Gastrocnemius medialis (tissue), 4 donors: ENCODE results near the gene ZDHHC8. TPM values are rescaled to one million over a fixed set of nuclear protein-coding genes. Genes with fewer than 3 reads are reported as not detected.
A peak's percentile ranks its signal among the peaks of the same experiment; 100 is the strongest.

Experiments used
- ATAC-seq, 2 donors: fragments of 150-250 bp; one replicate each; pipeline ENCODE4 v1.9.1; 2016
- DNase-seq, 2 donors: peaks; one replicate each; pipeline ENCODE4 v3.0.0-alpha.2; 2019
- H3K27ac ChIP-seq, 4 donors: fragments of 200-600 bp; sonication (generic); 1 replicate in 1 of 4; 2 replicates in 3 of 4; pipeline ENCODE4 v1.5.1; 2016 to 2018; ENCODE audit warnings: mild to moderate bottlenecking in 2 of 4, moderate library complexity in 1 of 4
- H3K27me3 ChIP-seq, 3 donors: fragments of 200-600 bp; sonication (generic) in 2 of 3; 1 replicate in 1 of 3; 2 replicates in 2 of 3; pipeline versions ENCODE4 v1.5.1 to v1.6.0; 2016 to 2019; ENCODE audit warnings: mild to moderate bottlenecking in 1 of 3, moderate library complexity in 1 of 3
- H3K36me3 ChIP-seq, 2 donors: fragments of 200-600 bp; sonication (generic) in 1 of 2; one replicate each; pipeline ENCODE4 v1.5.1; 2017 to 2018
- H3K4me1 ChIP-seq, 2 donors: fragments of 200-600 bp; sonication (generic) in 1 of 2; one replicate each; pipeline ENCODE4 v1.5.1; 2016 to 2017; ENCODE audit warnings: mild to moderate bottlenecking in 2 of 2
- H3K4me3 ChIP-seq, 4 donors: fragments of 200-600 bp; sonication (generic) in 3 of 4; 1 replicate in 1 of 4; 2 replicates in 3 of 4; pipeline ENCODE4 v1.5.1; 2016 to 2019; ENCODE audit warnings: mild to moderate bottlenecking in 2 of 4
- H3K9me3 ChIP-seq, 3 donors: fragments of 200-600 bp; sonication (generic) in 2 of 3; 1 replicate in 1 of 3; 2 replicates in 2 of 3; pipeline ENCODE4 v1.5.1; 2016 to 2019
- POLR2A ChIP-seq, 2 donors: fragments of 450-650 bp; IDR thresholded peaks; one replicate each; pipeline ENCODE4 v1.6.1; 2017; ENCODE audit warnings: antibody characterized with exemption in 2 of 2, mild to moderate bottlenecking in 2 of 2, moderate library complexity in 2 of 2
- in situ Hi-C, 4 donors: fragments of 200-750 bp; cut with MboI; loops; one replicate each; pipeline versions ENCODE4 v1.15.0 to v1.8.0; 2017; ENCODE audit warnings: low sequenced_read_pairs in 4 of 4
- intact Hi-C: fragments of 100-400 bp; cut with DNase I; formaldehyde crosslinking; loops from one replicate; pipeline ENCODE4 v1.15.1; 2023; ENCODE audit warnings: low total_unique reads
- total RNA-seq, 4 donors: library from RNA; depleted of rRNA; stranded (reverse); fragments of >200 nt; gene quantifications; one replicate each; pipeline versions ENCODE4 v1.1.0 to v1.2.3, GENCODE V29; 2016
- TF ChIP-seq, protein P1 (sequence below), 5 experiments: fragments of 450-650 bp in 3 of 5; fragments of 200-600 bp in 2 of 5; sonication (generic) in 2 of 5; IDR thresholded peaks in 4 of 5; conservative IDR thresholded peaks in 1 of 5; 1 replicate in 4 of 5; 2 replicates in 1 of 5; pipeline ENCODE4 v1.5.1; 2016 to 2019; ENCODE audit warnings: antibody characterized with exemption in 5 of 5, mild to moderate bottlenecking in 3 of 5, moderate library complexity in 3 of 5

Gene ZDHHC8
- total RNA-seq, 4 donors from 2014 or later = 7.3 to 15.8 (median 12.8) TPM

GRCh38 chr22:20110359-20110985, 21.1 kb upstream of the ZDHHC8 start:
- Histone ChIP-seq H3K4me1 (peaks cover 17 to 38% of the 10 kb centered on the region in 2 donors), H3K36me3 (peaks cover 0 to 70% of the 10 kb centered on the region in 2 donors), H3K4me3 (no peak overlapping the region), H3K27me3 (no peaks in the 10 kb centered on the region), H3K9me3 (no peaks in the 10 kb centered on the region), H3K27ac (peak overlapping the region in 3 of 4 donors; percentile 34 to 69 (median 59))
- DNase-seq (no peak), ATAC-seq (no peak)
- in situ Hi-C loops = no loop called here
- no peak for TF ChIP-seq POLR2A (IDR thresholded peaks at IDR 0.05)
- TF ChIP-seq, protein P1, sequence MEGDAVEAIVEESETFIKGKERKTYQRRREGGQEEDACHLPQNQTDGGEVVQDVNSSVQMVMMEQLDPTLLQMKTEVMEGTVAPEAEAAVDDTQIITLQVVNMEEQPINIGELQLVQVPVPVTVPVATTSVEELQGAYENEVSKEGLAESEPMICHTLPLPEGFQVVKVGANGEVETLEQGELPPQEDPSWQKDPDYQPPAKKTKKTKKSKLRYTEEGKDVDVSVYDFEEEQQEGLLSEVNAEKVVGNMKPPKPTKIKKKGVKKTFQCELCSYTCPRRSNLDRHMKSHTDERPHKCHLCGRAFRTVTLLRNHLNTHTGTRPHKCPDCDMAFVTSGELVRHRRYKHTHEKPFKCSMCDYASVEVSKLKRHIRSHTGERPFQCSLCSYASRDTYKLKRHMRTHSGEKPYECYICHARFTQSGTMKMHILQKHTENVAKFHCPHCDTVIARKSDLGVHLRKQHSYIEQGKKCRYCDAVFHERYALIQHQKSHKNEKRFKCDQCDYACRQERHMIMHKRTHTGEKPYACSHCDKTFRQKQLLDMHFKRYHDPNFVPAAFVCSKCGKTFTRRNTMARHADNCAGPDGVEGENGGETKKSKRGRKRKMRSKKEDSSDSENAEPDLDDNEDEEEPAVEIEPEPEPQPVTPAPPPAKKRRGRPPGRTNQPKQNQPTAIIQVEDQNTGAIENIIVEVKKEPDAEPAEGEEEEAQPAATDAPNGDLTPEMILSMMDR (IDR thresholded peaks at IDR 0.05 in 4 of 5, conservative IDR thresholded peaks at IDR 0.05 in 1 of 5) = no peak
- intact Hi-C loops = no loop called here

GRCh38 chr22:20111045-20111688, 20.4 kb upstream of the ZDHHC8 start:
- Histone ChIP-seq H3K4me3 (no peak overlapping the region), H3K27me3 (no peaks in the 10 kb centered on the region), H3K36me3 (peaks cover 0 to 66% of the 10 kb centered on the region in 2 donors), H3K4me1 (peaks cover 20 to 38% of the 10 kb centered on the region in 2 donors), H3K9me3 (no peaks in the 10 kb centered on the region), H3K27ac (peak overlapping the region; percentile 33 to 69 (median 46))
- DNase-seq (no peak), ATAC-seq (peak in 1 of 2 donors; percentile 40)
- TF ChIP-seq, protein P1 (IDR thresholded peaks at IDR 0.05 in 4 of 5, conservative IDR thresholded peaks at IDR 0.05 in 1 of 5) = peak in 4 of 5 experiments; percentile 6 to 29 (median 17)
- TF ChIP-seq POLR2A (IDR thresholded peaks at IDR 0.05) = no peak
- intact Hi-C loops (no loop called here), in situ Hi-C loops (no loop called here)

DNA sequence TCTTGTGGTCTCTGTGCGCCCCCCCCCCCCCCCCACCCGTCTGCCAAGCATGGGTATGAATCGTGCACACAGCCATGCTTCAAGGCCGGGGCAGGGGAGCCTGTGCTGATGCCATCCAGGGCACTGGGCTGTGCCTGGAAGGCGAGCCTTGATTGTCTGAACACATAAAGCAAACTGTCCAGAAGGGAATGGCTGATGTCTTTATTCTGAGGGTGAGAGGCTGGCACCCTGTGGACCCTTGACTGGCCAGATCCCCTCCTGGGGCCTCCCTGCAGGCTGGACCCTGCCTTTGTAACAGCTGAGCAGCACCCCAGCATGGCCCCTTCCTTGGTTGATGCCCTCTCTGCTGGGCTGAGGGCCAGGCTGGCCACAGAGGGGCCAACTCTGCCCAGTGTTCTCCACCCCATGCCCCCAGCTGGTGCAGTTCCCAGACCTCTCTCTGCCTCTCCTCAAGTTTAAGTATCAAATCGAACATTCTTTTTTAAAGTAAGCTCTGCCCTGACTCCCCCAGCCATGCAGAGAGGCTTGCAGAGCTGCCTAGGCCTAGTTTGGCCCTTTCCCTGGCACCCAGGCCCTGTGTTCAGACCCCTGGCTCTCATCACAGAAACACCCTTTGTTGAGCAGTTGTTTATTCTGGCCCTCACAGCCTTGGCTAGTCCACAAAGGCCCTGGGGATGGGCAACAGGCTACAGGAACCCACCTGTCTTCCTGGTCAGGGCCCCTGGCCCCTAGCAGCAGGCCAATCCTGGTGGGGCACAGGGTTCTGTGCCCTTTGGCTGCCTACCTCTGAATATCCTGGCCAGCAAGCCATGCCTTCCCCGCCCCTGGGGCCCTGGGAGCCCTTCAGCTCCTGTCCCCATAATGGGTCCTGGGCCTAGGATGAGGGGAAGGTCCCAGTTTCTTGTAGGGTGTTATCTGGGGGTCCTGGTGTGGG, 19.6 kb upstream of the ZDHHC8 start:
- peak overlapping the region; percentile 34 to 69 (median 50) for H3K27ac ChIP-seq
- no peaks in the 10 kb centered on the region for H3K27me3 ChIP-seq
- DNase-seq (no peak), ATAC-seq (no peak)
- intact Hi-C loops (no loop called here), in situ Hi-C loops (no loop called here)
- peaks cover 0 to 58% of the 10 kb centered on the region in 2 donors for H3K36me3 ChIP-seq
- no peak overlapping the region for H3K4me3 ChIP-seq
- H3K9me3 ChIP-seq = no peaks in the 10 kb centered on the region
- peaks cover 17 to 36% of the 10 kb centered on the region in 2 donors for H3K4me1 ChIP-seq
- TF ChIP-seq, protein P1 (IDR thresholded peaks at IDR 0.05 in 4 of 5, conservative IDR thresholded peaks at IDR 0.05 in 1 of 5) = no peak
- no peak for TF ChIP-seq POLR2A (IDR thresholded peaks at IDR 0.05)

- DNase-seq = no peak
These were observed 18.7 kb upstream of the ZDHHC8 start for GRCh38 chr22:20112623-20113511.

More at GRCh38 chr22:20112623-20113511, 18.7 kb upstream of the ZDHHC8 start:
- Histone ChIP-seq H3K4me3 (no peak overlapping the region), H3K9me3 (no peaks in the 10 kb centered on the region), H3K27ac (peak overlapping the region in 3 of 4 donors; percentile 42 to 69 (median 59)), H3K4me1 (peaks cover 15 to 32% of the 10 kb centered on the region in 2 donors), H3K27me3 (no peaks in the 10 kb centered on the region), H3K36me3 (peaks cover 0 to 49% of the 10 kb centered on the region in 2 donors)
- in situ Hi-C loops (no loop called here), intact Hi-C loops (no loop called here)
- no peak for ATAC-seq
- TF ChIP-seq, protein P1 (IDR thresholded peaks at IDR 0.05 in 4 of 5, conservative IDR thresholded peaks at IDR 0.05 in 1 of 5) = no peak
- TF ChIP-seq POLR2A (IDR thresholded peaks at IDR 0.05) = no peak
